GM23338 (cell line): Measurements from ENCODE around the gene RIOX2. TPM values are rescaled to one million over a fixed set of nuclear protein-coding genes. Genes with fewer than 3 reads are reported as not detected.

ENCODE experiments used
- ATAC-seq: fragments of 200-7000 bp; cut with Tn5 transposase; 3 replicates; pipeline ENCODE4 v1.9.1; 2020
- DNase-seq: peaks from one replicate; pipeline ENCODE4 v3.0.0-alpha.2; 2015; ENCODE audit warnings: low spot score
- H2AFZ ChIP-seq: fragments of 200-600 bp; sonication (generic); 2 replicates; pipeline ENCODE4 v1.8.0; 2016; ENCODE audit warnings: antibody characterized with exemption, mild to moderate bottlenecking, moderate library complexity
- H3F3A ChIP-seq: fragments of 200-600 bp; sonication (generic); replicated peaks from 2 replicates; pipeline ENCODE4 v1.8.0; 2017; ENCODE audit warnings: antibody characterized with exemption, mixed run types, low read depth
- H3K27ac ChIP-seq: fragments of 200-600 bp; sonication (generic); 2 replicates; pipeline ENCODE4 v1.6.1; 2016; ENCODE audit warnings: low read depth
- H3K27me3 ChIP-seq: fragments of 200-600 bp; sonication (generic); 2 replicates; pipeline ENCODE4 v1.8.0; 2016; ENCODE audit warnings: mild to moderate bottlenecking, mixed run types, moderate library complexity; ENCODE audit not compliant: insufficient read depth
- H3K36me3 ChIP-seq: fragments of 200-600 bp; sonication (generic); 2 replicates; pipeline ENCODE4 v1.8.0; 2016; ENCODE audit warnings: mild to moderate bottlenecking; ENCODE audit not compliant: insufficient read depth
- H3K4me1 ChIP-seq: fragments of 200-600 bp; sonication (generic); 2 replicates; pipeline ENCODE4 v1.8.0; 2016; ENCODE audit warnings: mild to moderate bottlenecking, moderate library complexity; ENCODE audit not compliant: insufficient read depth
- H3K4me2 ChIP-seq: fragments of 200-600 bp; sonication (generic); 2 replicates; pipeline ENCODE4 v1.7.1; 2017; ENCODE audit warnings: mixed run types
- H3K4me3 ChIP-seq: fragments of 200-600 bp; sonication (generic); 2 replicates; pipeline ENCODE4 v1.6.1; 2016; ENCODE audit warnings: mixed run types
- H3K79me2 ChIP-seq: fragments of 200-600 bp; sonication (generic); replicated peaks from 2 replicates; pipeline ENCODE4 v1.8.0; 2017; ENCODE audit warnings: mild to moderate bottlenecking; ENCODE audit not compliant: insufficient read depth
- H3K9me2 ChIP-seq: fragments of 200-600 bp; sonication (generic); 2 replicates; pipeline ENCODE4 v1.8.0; 2017; ENCODE audit not compliant: insufficient read depth
- H4K20me1 ChIP-seq: fragments of 200-600 bp; sonication (generic); replicated peaks from 2 replicates; pipeline ENCODE4 v1.8.0; 2017; ENCODE audit warnings: mild to moderate bottlenecking; ENCODE audit not compliant: insufficient read depth
- H3K27ac Mint-ChIP-seq: 2 replicates; pipeline ENCODE4 v1.8.0; 2020; ENCODE audit warnings: inconsistent platforms, mild to moderate bottlenecking, moderate library complexity, mixed read lengths
- H3K27me3 Mint-ChIP-seq: 3 replicates; pipeline ENCODE4 v1.8.0; 2022; ENCODE audit warnings: low read depth, mild to moderate bottlenecking, moderate library complexity, mixed read lengths, inconsistent platforms; ENCODE audit not compliant: insufficient read depth, poor library complexity
- H3K36me3 Mint-ChIP-seq: 3 replicates; pipeline ENCODE4 v1.8.0; 2021; ENCODE audit warnings: low read depth, mild to moderate bottlenecking, inconsistent platforms, moderate library complexity, mixed read lengths
- H3K4me1 Mint-ChIP-seq: 3 replicates; pipeline ENCODE4 v1.8.0; 2020; ENCODE audit warnings: mild to moderate bottlenecking, inconsistent platforms, mixed read lengths
- H3K4me3 Mint-ChIP-seq: 3 replicates; pipeline ENCODE4 v1.8.0; 2021; ENCODE audit warnings: moderate library complexity, mild to moderate bottlenecking, inconsistent platforms, mixed read lengths
- H3K9me3 Mint-ChIP-seq: 3 replicates; pipeline ENCODE4 v1.8.0; 2020; ENCODE audit warnings: moderate library complexity, mild to moderate bottlenecking, inconsistent platforms, mixed read lengths
- CREB1 ChIP-seq: fragments of 250-450 bp; sonication (Bioruptor Pico); IDR thresholded peaks from 2 replicates; pipeline ENCODE4 v1.5.0; 2020; ENCODE audit warnings: low read depth, mild to moderate bottlenecking, moderate library complexity
- CTCF ChIP-seq, 2 experiments: fragments of 200-600 bp in 1 of 2; sonication (generic) in 1 of 2; conservative IDR thresholded peaks; 2 replicates each; pipeline versions ENCODE4 v1.5.1 to v1.6.1; 2016 to 2017; ENCODE audit warnings: antibody characterized with exemption in 2 of 2, low read depth in 2 of 2, mild to moderate bottlenecking in 2 of 2, moderate library complexity in 1 of 2
- ETS1 ChIP-seq: IDR thresholded peaks from 2 replicates; pipeline ENCODE4 v1.6.1; 2016; ENCODE audit warnings: antibody characterized with exemption
- EZH2 ChIP-seq: fragments of 200-600 bp; sonication (generic); IDR thresholded peaks from one replicate; pipeline ENCODE4 v1.8.0; 2017; ENCODE audit warnings: antibody characterized with exemption, mild to moderate bottlenecking, low read depth; ENCODE audit not compliant: unreplicated experiment
- EZH2phosphoT487 ChIP-seq: fragments of 200-600 bp; sonication (generic); IDR thresholded peaks from one replicate; pipeline ENCODE4 v1.8.1; 2018; ENCODE audit warnings: antibody characterized with exemption; ENCODE audit not compliant: unreplicated experiment
- JUNB ChIP-seq: IDR thresholded peaks from one replicate; pipeline ENCODE4 v1.6.1; 2016; ENCODE audit warnings: antibody characterized with exemption; ENCODE audit not compliant: unreplicated experiment
- POLR2AphosphoS5 ChIP-seq: IDR thresholded peaks from 2 replicates; pipeline ENCODE4 v1.6.1; 2016; ENCODE audit warnings: antibody characterized with exemption, low read depth
- REST ChIP-seq: IDR thresholded peaks from one replicate; pipeline ENCODE4 v1.6.1; 2018; ENCODE audit warnings: antibody characterized with exemption; ENCODE audit not compliant: unreplicated experiment
- STAT1 ChIP-seq: IDR thresholded peaks from one replicate; pipeline ENCODE4 v1.6.1; 2016; ENCODE audit warnings: antibody characterized with exemption; ENCODE audit not compliant: unreplicated experiment
- ZNF114 ChIP-seq: fragments of 250-450 bp; sonication (Bioruptor Pico); IDR thresholded peaks from 2 replicates; pipeline ENCODE4 v1.5.0; 2020; ENCODE audit warnings: mild to moderate bottlenecking, moderate library complexity
- ZNF331 ChIP-seq: fragments of 250-450 bp; sonication (Bioruptor Pico); IDR thresholded peaks from 2 replicates; pipeline ENCODE4 v1.5.0; 2020; ENCODE audit warnings: low read depth, mild to moderate bottlenecking, moderate library complexity
- polyA plus RNA-seq: library from polyadenylated mRNA; unstranded; fragments of >200 nt; fragmentation: Nextera tagmentation; extraction: Ambion mirVana; gene quantifications from 2 replicates; pipeline ENCODE4 v1.2.1, GENCODE V29; 2016
- total RNA-seq: library from RNA; depleted of rRNA; stranded (reverse); fragments of >200 nt; shearing (Covaris generic); gene quantifications from 2 replicates; pipeline ENCODE4 v1.2.3, GENCODE V29; 2014

RIOX2 gene
- total and polyA plus RNA-seq, 2 experiments from 2014 or later, result 9.0 to 10.7 TPM

- no peak overlapping the region for H3K27ac Mint-ChIP-seq
- Histone ChIP-seq H3F3A (no peaks in the 10 kb centered on the region), H3K27ac (no peak overlapping the region), H3K27me3 (no peaks in the 10 kb centered on the region), H4K20me1 (no peaks in the 10 kb centered on the region), H3K4me3 (no peak overlapping the region), H3K4me2 (no peak overlapping the region), H2AFZ (no peak overlapping the region), H3K36me3 (no peaks in the 10 kb centered on the region), H3K79me2 (no peaks in the 10 kb centered on the region), H3K9me2 (peaks cover 7% of the 10 kb centered on the region; the same call in 1 of the 2 replicates), H3K4me1 (no peaks in the 10 kb centered on the region)
- H3K9me3 Mint-ChIP-seq, result no peaks in the 10 kb centered on the region
- no peak for TF ChIP-seq STAT1
- no peak for TF ChIP-seq CTCF (conservative IDR thresholded peaks at IDR 0.05; ENCODE audit: low read depth in 2 of 2)
- no peak for TF ChIP-seq ZNF114 (CRISPR knock-in tag)
- no peak for TF ChIP-seq ZNF331
- no peak for TF ChIP-seq REST
- TF ChIP-seq CREB1 (CRISPR knock-in tag), result no peak
- no peak for TF ChIP-seq ETS1
- no peak for TF ChIP-seq EZH2
- TF ChIP-seq EZH2phosphoT487, result no peak
- no peak for TF ChIP-seq JUNB
- TF ChIP-seq POLR2AphosphoS5, result no peak
- DNase-seq (no peak), ATAC-seq (no peak)
- no peaks in the 10 kb centered on the region for H3K36me3 Mint-ChIP-seq
- peaks cover 5% of the 10 kb centered on the region; the same call in 2 of the 3 replicates for H3K4me1 Mint-ChIP-seq
- H3K4me3 Mint-ChIP-seq, result no peak overlapping the region
- no peaks in the 10 kb centered on the region for H3K27me3 Mint-ChIP-seq
Measured at GRCh38 chr3:97983933-97984491, 11.8 kb upstream of the RIOX2 start.
